ENCODE measurements around the gene SNW1.
A peak's percentile ranks its signal among the peaks of the same experiment; 100 is the strongest.
"Not testable (repeated sequence)": the region's sequence is repeated elsewhere in the genome, so short reads cannot be mapped to it uniquely, and the experiment has no call there.

Gene SNW1

GRCh38 chr14:77760381-77761204 is at the start of gene SNW1:
Gene SNW1 (minus strand): TSS chr14:77761156. CDS start chr14:77761127, 29 bp downstream.
- DNase-seq (ENCODE audit: low spot score) = peak; percentile 77
- no peak for FAIRE-seq

- no peak for DNase-seq (ENCODE audit: low spot score)
- no peak for FAIRE-seq
These were observed 48.1 kb upstream of the SNW1 start for GRCh38 chr14:77809011-77809410.

GRCh38 chr14:77808250-77808649 is 47.3 kb upstream of the SNW1 start:
- no peak for DNase-seq (ENCODE audit: low spot score)
- no peak for FAIRE-seq

GRCh38 chr14:77805706-77806105 is 44.8 kb upstream of the SNW1 start:
- no peak for FAIRE-seq
- no peak for DNase-seq (ENCODE audit: low spot score)

GRCh38 chr14:77804592-77804991 is 43.6 kb upstream of the SNW1 start:
- FAIRE-seq (no peak), DNase-seq (ENCODE audit: low spot score) (no peak)

- FAIRE-seq = no peak
- DNase-seq (ENCODE audit: low spot score) = no peak
These were observed 39.9 kb upstream of the SNW1 start for GRCh38 chr14:77800814-77801213.

GRCh38 chr14:77799863-77800730 is 39.1 kb upstream of the SNW1 start, which contains the start of gene ADCK1:
Gene ADCK1 (plus strand): TSS chr14:77800109. CDS start chr14:77818979, 18,870 bp downstream.
- DNase-seq (ENCODE audit: low spot score) (peak; percentile 43), FAIRE-seq (no peak)

GRCh38 chr14:77799456-77799855 is 38.5 kb upstream of the SNW1 start:
- DNase-seq (ENCODE audit: low spot score); FAIRE-seq: not testable (repeated sequence)

- DNase-seq (ENCODE audit: low spot score) (no peak), FAIRE-seq (no peak)
These were observed 33.4 kb upstream of the SNW1 start for GRCh38 chr14:77794357-77794756.

- FAIRE-seq; DNase-seq (ENCODE audit: low spot score): not testable (repeated sequence)
These were observed 32.3 kb upstream of the SNW1 start for GRCh38 chr14:77793255-77793654.

- FAIRE-seq = no peak
- DNase-seq (ENCODE audit: low spot score) = no peak
These were observed 30.3 kb upstream of the SNW1 start for GRCh38 chr14:77791225-77791600.

- FAIRE-seq = no peak
- no peak for DNase-seq (ENCODE audit: low spot score)
These were observed 29.7 kb upstream of the SNW1 start for GRCh38 chr14:77790566-77791224.

- FAIRE-seq = no peak
- no peak for DNase-seq (ENCODE audit: low spot score)
These were observed 25.2 kb upstream of the SNW1 start for GRCh38 chr14:77786148-77786547.

GRCh38 chr14:77782202-77782601 is 21.2 kb upstream of the SNW1 start:
- FAIRE-seq = no peak
- no peak for DNase-seq (ENCODE audit: low spot score)

- FAIRE-seq = not testable (repeated sequence)
These were observed 13.0 kb upstream of the SNW1 start for GRCh38 chr14:77773966-77774365.

GRCh38 chr14:77768442-77769069 is 7.6 kb upstream of the SNW1 start:
- not testable (repeated sequence) for FAIRE-seq; DNase-seq (ENCODE audit: low spot score)

More at GRCh38 chr14:77773966-77774365, 13.0 kb upstream of the SNW1 start:
- not testable (repeated sequence) for DNase-seq (ENCODE audit: low spot score)

GRCh38 chr14:77763978-77764377 is 3.0 kb upstream of the SNW1 start:
- FAIRE-seq (no peak), DNase-seq (ENCODE audit: low spot score) (no peak)

GRCh38 chr14:77763316-77763715 is 2.4 kb upstream of the SNW1 start:
- DNase-seq (ENCODE audit: low spot score) = no peak
- FAIRE-seq = no peak

GRCh38 chr14:77761205-77761931 is 412 bp upstream of the SNW1 start:
- FAIRE-seq (no peak), DNase-seq (ENCODE audit: low spot score) (peak; percentile 4)

GRCh38 chr14:77752799-77753516 is 8.0 kb downstream of the SNW1 start:
- FAIRE-seq = no peak
- no peak for DNase-seq (ENCODE audit: low spot score)
